K562 (cell line): ENCODE data around the gene ERBB4. TPM values are rescaled to one million over a fixed set of nuclear protein-coding genes. Genes with fewer than 3 reads are reported as not detected.

Source experiments
- ATAC-seq: fragments of 200-7000 bp; cut with Tn5 transposase; 3 replicates; pipeline ENCODE4 v1.9.1; 2020; ENCODE audit warnings: moderate library complexity
- BruUV-seq: library from RNA; stranded (reverse); fragments of 400-500 nt; replicated peaks from 2 replicates; lab custom pipeline; 2021; lab: Mats Ljungman, UMichigan
- CTCF ChIA-PET: fragments of 300-600 bp; formaldehyde crosslinking; extraction: SDS; loops from one replicate; lab custom pipeline; 2021; ENCODE audit warnings: low intra/inter-chr PET ratio; lab: Yijun Ruan, JAX
- POLR2A ChIA-PET: fragments of 300-600, 350-650 bp; sonication (Branson Sonifier 250); formaldehyde crosslinking; extraction: SDS; loops from one replicate; lab custom pipeline; 2021; ENCODE audit warnings: antibody characterized with exemption, inconsistent platforms; lab: Yijun Ruan, JAX
- DNase-seq, 4 experiments: peaks; one replicate each; pipeline versions ENCODE4 v3.0.0 to v3.0.0-alpha.2; 2011 to 2018; ENCODE audit warnings: low spot score in 3 of 4, mixed read lengths in 3 of 4; ENCODE audit errors: extremely low read depth in 1 of 4
- FAIRE-seq: peaks from 2 replicates; lab custom pipeline; 2011; peaks lifted over from hg19 to GRCh38; lab: Jason Lieb, UNC
- H2AFZ ChIP-seq: 2 replicates; pipeline ENCODE4 v1.6.0; 2011; ENCODE audit warnings: low read depth, low read length, control low read depth, inconsistent platforms
- H3K27ac ChIP-seq: fragments of 200-600 bp; 3 replicates; pipeline ENCODE4 v1.8.0; 2011; ENCODE audit warnings: low read depth, mild to moderate bottlenecking, control low read depth, inconsistent platforms, low read length, moderate library complexity, mixed read lengths; ENCODE audit errors: extremely low read depth
- H3K27me3 ChIP-seq, 2 experiments: fragments of 300-600 bp in 1 of 2; 2 replicates in 1 of 2; 3 replicates in 1 of 2; pipeline versions ENCODE4 v1.6.0 to v1.8.0; 2011; ENCODE audit warnings: inconsistent platforms in 2 of 2, low read length in 2 of 2, mild to moderate bottlenecking in 1 of 2, mixed read lengths in 1 of 2, moderate library complexity in 1 of 2; ENCODE audit not compliant: control insufficient read depth in 2 of 2, insufficient read depth in 2 of 2
- H3K36me3 ChIP-seq: fragments of 300-600 bp; 3 replicates; pipeline ENCODE4 v1.8.0; 2011; ENCODE audit warnings: mild to moderate bottlenecking, low read length, inconsistent platforms; ENCODE audit not compliant: control insufficient read depth, insufficient read depth
- H3K4me1 ChIP-seq, 2 experiments: fragments of 200-600 bp in 1 of 2; replicated peaks in 1 of 2; 2 replicates in 1 of 2; 3 replicates in 1 of 2; pipeline versions ENCODE4 v1.5.1 to v1.8.0; 2011; ENCODE audit warnings: inconsistent platforms in 2 of 2, low read length in 2 of 2, mild to moderate bottlenecking in 1 of 2, mixed read lengths in 1 of 2, moderate library complexity in 1 of 2; ENCODE audit not compliant: control insufficient read depth in 2 of 2, insufficient read depth in 2 of 2
- H3K4me2 ChIP-seq: 2 replicates; pipeline ENCODE4 v1.6.1; 2011; ENCODE audit warnings: low read length, control low read depth, inconsistent platforms, mixed read lengths; ENCODE audit not compliant: insufficient read depth
- H3K4me3 ChIP-seq: fragments of 200-600 bp; sonication (generic), shearing (Covaris generic); 2 replicates; pipeline ENCODE4 v1.5.1; 2016; ENCODE audit warnings: control low read depth, inconsistent platforms
- H3K79me2 ChIP-seq: fragments of 200-600 bp; 3 replicates; pipeline ENCODE4 v1.8.0; 2011; ENCODE audit warnings: low read length, inconsistent platforms; ENCODE audit not compliant: control insufficient read depth, insufficient read depth
- H3K9ac ChIP-seq, 2 experiments: 2 replicates each; pipeline versions ENCODE4 v1.6.0 to v1.6.1; 2011; ENCODE audit warnings: low read depth in 2 of 2, low read length in 2 of 2, control low read depth in 1 of 2, inconsistent platforms in 1 of 2, mild to moderate bottlenecking in 1 of 2, mixed read lengths in 1 of 2; ENCODE audit not compliant: insufficient read depth in 1 of 2
- H3K9me1 ChIP-seq: one replicate; pipeline ENCODE4 v1.6.0; 2011; ENCODE audit warnings: inconsistent platforms, mild to moderate bottlenecking, low read length, moderate library complexity; ENCODE audit not compliant: control insufficient read depth, insufficient read depth
- H3K9me3 ChIP-seq: replicated peaks from 2 replicates; pipeline ENCODE4 v1.5.1; 2011; ENCODE audit warnings: low read depth, low read length, inconsistent platforms; ENCODE audit not compliant: control insufficient read depth, insufficient read depth
- H4K20me1 ChIP-seq: replicated peaks from 2 replicates; pipeline ENCODE4 v1.6.1; 2011; ENCODE audit warnings: low read length, inconsistent platforms, mixed read lengths; ENCODE audit not compliant: control insufficient read depth, insufficient read depth
- ERF ChIP-seq: fragments of 450-650 bp; formaldehyde crosslinking; IDR thresholded peaks from 2 replicates; pipeline ENCODE4 v1.4.0; 2020; ENCODE audit warnings: mild to moderate bottlenecking, mixed read lengths
- FOXK2 ChIP-seq, 2 experiments: fragments of 450-650 bp; IDR thresholded peaks in 1 of 2; conservative IDR thresholded peaks in 1 of 2; 2 replicates each; pipeline ENCODE4 v1.6.1; 2016; ENCODE audit warnings: low read depth in 2 of 2, mild to moderate bottlenecking in 1 of 2
- HMBOX1 ChIP-seq: sonication (generic); IDR thresholded peaks from 2 replicates; pipeline ENCODE4 v1.6.1; 2016
- NCOA6 ChIP-seq: fragments of 450-650 bp; IDR thresholded peaks from 2 replicates; pipeline ENCODE4 v1.6.1; 2017; ENCODE audit warnings: mild to moderate bottlenecking
- ZNF277 ChIP-seq: fragments of 250-450 bp; sonication (Bioruptor Pico); IDR thresholded peaks from 2 replicates; pipeline ENCODE4 v1.8.0; 2022; ENCODE audit warnings: inconsistent platforms, mild to moderate bottlenecking, moderate library complexity, borderline replicate concordance
- WGBS: fragments of 100-300 bp; shearing (Covaris generic); methylation state at CpG from one replicate; pipeline ENCODE4 v1.1.6; 2016; ENCODE audit warnings: low coverage, mixed read lengths; ENCODE audit not compliant: insufficient coverage; ENCODE audit errors: missing lambda C conversion rate; 5-methylcytosine and 5-hydroxymethylcytosine counted together
- in situ Hi-C: fragments of 300-500 bp; cut with MboI; formaldehyde crosslinking; loops from 4 replicates; pipeline ENCODE4 v1.15.0; 2018; ENCODE audit warnings: inconsistent platforms, mixed read lengths
- intact Hi-C: fragments of 100-400 bp; cut with micrococcal nuclease; formaldehyde crosslinking; loops from 2 replicates; pipeline ENCODE4 v1.14.2; 2022
- polyA plus RNA-seq, 8 experiments: library from polyadenylated mRNA; depleted of rRNA in 4 of 8; stranded (reverse) in 5 of 8; unstranded in 3 of 8; fragments of >200 nt; fragmentation: Nextera tagmentation in 2 of 8; fragmentation: Illumina TruSeq in 1 of 8; extraction: Ambion mirVana in 2 of 8; extraction: Trizol in 1 of 8; gene quantifications; 2 replicates each; pipeline versions ENCODE4 v1.2.1 to v1.2.3, GENCODE V29; 2011 to 2014; ENCODE audit warnings: inconsistent platforms in 1 of 8, missing spikeins in 1 of 8
- total RNA-seq, 7 experiments: library from RNA; depleted of rRNA in 6 of 7; stranded (reverse); fragments of >200 nt in 6 of 7; fragmentation: Illumina TruSeq in 2 of 7; extraction: Trizol in 2 of 7; gene quantifications; 2 replicates each; pipeline versions ENCODE4 v1.2.1 to v1.2.3, GENCODE V29; 2011 to 2021; ENCODE audit warnings: low replicate concordance in 1 of 7

Gene ERBB4
- total and polyA plus RNA-seq, 9 of the 15 experiments (the other 6 are each of a cell fraction or from before 2014, with no cell fraction given) = not detected

GRCh38 chr2:212194396-212194795 lies 344.2 kb downstream of the ERBB4 start:
- Histone ChIP-seq H2AFZ (no peak overlapping the region), H3K36me3 (no peaks in the 10 kb centered on the region), H3K4me3 (no peak overlapping the region), H3K9me3 (no peaks in the 10 kb centered on the region), H3K27ac (no peak overlapping the region), H3K9ac (no peak overlapping the region), H3K4me2 (no peak overlapping the region), H3K27me3 (no peaks in the 10 kb centered on the region), H3K9me1 (no peaks in the 10 kb centered on the region), H3K4me1 (no peaks in the 10 kb centered on the region), H3K79me2 (no peaks in the 10 kb centered on the region), H4K20me1 (no peaks in the 10 kb centered on the region)
- DNase-seq (no peak), ATAC-seq (no peak), FAIRE-seq (no peak)
- ChIA-PET POLR2A (no interaction called here), CTCF (no interaction called here)
- intact Hi-C loops = no loop called here
- no peak for TF ChIP-seq ERF
- no TSS peak for BruUV-seq
- in situ Hi-C loops = no loop called here

- BruUV-seq = no TSS peak
- no peak overlapping the region for H3K4me2 ChIP-seq
- CTCF ChIA-PET = no interaction called here
- no peaks in the 10 kb centered on the region for H4K20me1 ChIP-seq
- no peak overlapping the region for H3K27ac ChIP-seq
- H2AFZ ChIP-seq = no peak overlapping the region
- H3K79me2 ChIP-seq = no peaks in the 10 kb centered on the region
- no peaks in the 10 kb centered on the region for H3K4me1 ChIP-seq
- H3K9ac ChIP-seq = no peak overlapping the region
- POLR2A ChIA-PET = no interaction called here
- in situ Hi-C loops (no loop called here), intact Hi-C loops (no loop called here)
- no peak overlapping the region for H3K4me3 ChIP-seq
- WGBS = 0% methylated on average over 1 of the region's 1 CpG
- DNase-seq (no peak), ATAC-seq (no peak), FAIRE-seq (no peak)
- no peaks in the 10 kb centered on the region for H3K36me3 ChIP-seq
- TF ChIP-seq HMBOX1 (no peak), ZNF277 (CRISPR knock-in tag) (no peak), FOXK2 (conservative IDR thresholded peaks at IDR 0.05 in 1 of 2, IDR thresholded peaks at IDR 0.05 in 1 of 2; ENCODE audit: low read depth in 2 of 2) (no peak), NCOA6 (no peak)
- no peaks in the 10 kb centered on the region for H3K9me3 ChIP-seq
- H3K9me1 ChIP-seq = no peaks in the 10 kb centered on the region
- H3K27me3 ChIP-seq = no peaks in the 10 kb centered on the region
Measured at GRCh38 chr2:212193803-212194202, 344.8 kb downstream of the ERBB4 start.
